Activated B cell treated with CpG ODN at 0.5 μM for 24 hours (primary cell): ENCODE measurements around the gene PDE3B. TPM values are rescaled to one million over a fixed set of nuclear protein-coding genes. Genes with fewer than 3 reads are reported as not detected.
"Not testable (repeated sequence)": the region's sequence is repeated elsewhere in the genome, so short reads cannot be mapped to it uniquely, and the experiment has no call there.

ENCODE experiments used
- ATAC-seq: fragments of 200-7000 bp; cut with Tn5 transposase; one replicate; pipeline ENCODE4 v1.10.0; 2021; ENCODE audit warnings: low read depth, mild to moderate bottlenecking, moderate library complexity
- CTCF ChIA-PET: fragments of 350-600 bp; sonication (Branson Sonifier 250); formaldehyde crosslinking; loops from one replicate; lab custom pipeline; 2021; ENCODE audit warnings: antibody characterized with exemption; lab: Charles Lee
- POLR2A ChIA-PET: fragments of 350-600 bp; sonication (Branson Sonifier 250); formaldehyde crosslinking; loops from one replicate; lab custom pipeline; 2021; ENCODE audit warnings: antibody characterized with exemption; lab: Charles Lee
- DNase-seq: peaks from one replicate; pipeline ENCODE4 v3.0.0; 2022
- H3K27ac Mint-ChIP-seq: one replicate; pipeline ENCODE4 v1.8.0; 2020; ENCODE audit warnings: mixed read lengths
- H3K27me3 Mint-ChIP-seq: one replicate; pipeline ENCODE4 v1.8.0; 2021; ENCODE audit warnings: mixed read lengths
- H3K36me3 Mint-ChIP-seq: one replicate; pipeline ENCODE4 v1.8.0; 2021; ENCODE audit warnings: low read depth, mixed read lengths
- H3K4me1 Mint-ChIP-seq: one replicate; pipeline ENCODE4 v1.8.0; 2021; ENCODE audit warnings: mixed read lengths
- H3K4me3 Mint-ChIP-seq: one replicate; pipeline ENCODE4 v1.8.0; 2020; ENCODE audit warnings: mild to moderate bottlenecking, mixed read lengths
- H3K9me3 Mint-ChIP-seq: one replicate; pipeline ENCODE4 v1.8.0; 2020; ENCODE audit warnings: mixed read lengths
- CTCF ChIP-seq: fragments of 200-600 bp; IDR thresholded peaks from one replicate; pipeline ENCODE4 v1.8.0; 2022; ENCODE audit warnings: antibody characterized with exemption, mild to moderate bottlenecking
- intact Hi-C: fragments of 100-400 bp; cut with micrococcal nuclease; formaldehyde crosslinking; loops from one replicate; pipeline ENCODE4 v1.15.1; 2024
- total RNA-seq: library from RNA; stranded (reverse); gene quantifications from 2 replicates; pipeline ENCODE4 v1.2.3, GENCODE V29; 2022

Gene PDE3B
- total RNA-seq, 1 donor from 2014 or later: 13.4 TPM

GRCh38 chr11:14622223-14622954, 21.2 kb upstream of the PDE3B start:
- Mint-ChIP-seq H3K4me3 (no peak overlapping the region), H3K27me3 (no peaks in the 10 kb centered on the region), H3K9me3 (no peaks in the 10 kb centered on the region), H3K36me3 (no peaks in the 10 kb centered on the region), H3K4me1 (peaks cover 27% of the 10 kb centered on the region), H3K27ac (no peak overlapping the region)
- ATAC-seq: no peak
- ChIA-PET POLR2A (no interaction called here), CTCF (interaction anchor here (1.0 to 1.9 kb wide), 2 partner anchors 284 to 285 kb away, joined by 3 to 9 read pairs; no protein-coding TSS in a partner anchor)
- no peak for TF ChIP-seq CTCF
- no peak for DNase-seq
- intact Hi-C loops: no loop called here

- no peak overlapping the region for H3K27ac Mint-ChIP-seq
- H3K36me3 Mint-ChIP-seq: no peaks in the 10 kb centered on the region
- ATAC-seq: no peak
Observed at GRCh38 chr11:14623036-14623435, 20.6 kb upstream of the PDE3B start.

GRCh38 chr11:14625586-14626205, 17.9 kb upstream of the PDE3B start:
- POLR2A ChIA-PET: interaction anchor here (0.7 to 1.2 kb wide), 3 partner anchors 11 to 266 kb away, joined by 3 to 5 read pairs (median 4); partner anchors contain the start of gene CYP2R1
- CTCF ChIA-PET: interaction anchor here (1.0 kb wide), 1 partner anchor 282 kb away, joined by 3 read pairs; no protein-coding TSS in a partner anchor
- TF ChIP-seq CTCF: no peak
- DNase-seq (no peak), ATAC-seq (peak; percentile 21)
- Mint-ChIP-seq H3K27me3 (no peaks in the 10 kb centered on the region), H3K9me3 (no peaks in the 10 kb centered on the region), H3K4me3 (peak overlapping the region; percentile 44), H3K27ac (peak overlapping the region; percentile 78), H3K36me3 (no peaks in the 10 kb centered on the region), H3K4me1 (peaks cover 27% of the 10 kb centered on the region)
- intact Hi-C loops: loop anchor here (2.0 to 5.0 kb wide), 2 partner anchors 17 to 48 kb away; partner anchors contain the start of gene PDE3B

More at GRCh38 chr11:14623036-14623435, 20.6 kb upstream of the PDE3B start:
- no peaks in the 10 kb centered on the region for H3K27me3 Mint-ChIP-seq
- no peaks in the 10 kb centered on the region for H3K9me3 Mint-ChIP-seq
- no peak for DNase-seq
- H3K4me3 Mint-ChIP-seq: no peak overlapping the region
- POLR2A ChIA-PET: no interaction called here
- TF ChIP-seq CTCF: no peak
- peaks cover 27% of the 10 kb centered on the region for H3K4me1 Mint-ChIP-seq
- CTCF ChIA-PET: interaction anchor here (1.9 kb wide), 1 partner anchor 285 kb away, joined by 9 read pairs; no protein-coding TSS in a partner anchor
- intact Hi-C loops: no loop called here

- TF ChIP-seq CTCF: no peak
- peaks cover 27% of the 10 kb centered on the region for H3K4me1 Mint-ChIP-seq
- ChIA-PET CTCF (interaction anchor here (1.0 kb wide), 1 partner anchor 281 kb away, joined by 3 read pairs; no protein-coding TSS in a partner anchor), POLR2A (interaction anchor here (0.7 to 1.2 kb wide), 3 partner anchors 12 to 265 kb away, joined by 3 to 5 read pairs (median 4); partner anchors contain the start of gene CYP2R1)
- intact Hi-C loops: loop anchor here (2.0 to 5.0 kb wide), 2 partner anchors 16 to 49 kb away; partner anchors contain the start of gene PDE3B
- no peaks in the 10 kb centered on the region for H3K27me3 Mint-ChIP-seq
- no peak for ATAC-seq
- no peak overlapping the region for H3K4me3 Mint-ChIP-seq
- no peaks in the 10 kb centered on the region for H3K9me3 Mint-ChIP-seq
- DNase-seq: no peak
- no peaks in the 10 kb centered on the region for H3K36me3 Mint-ChIP-seq
- peak overlapping the region; percentile 50 for H3K27ac Mint-ChIP-seq
Observed at GRCh38 chr11:14626650-14627049, 17.0 kb upstream of the PDE3B start.

GRCh38 chr11:14633506-14634224, 9.9 kb upstream of the PDE3B start:
- H3K27ac Mint-ChIP-seq, intact Hi-C loops, H3K27me3 Mint-ChIP-seq, H3K36me3 Mint-ChIP-seq, ATAC-seq, H3K4me3 Mint-ChIP-seq, DNase-seq, H3K9me3 Mint-ChIP-seq, CTCF ChIA-PET, POLR2A ChIA-PET: not testable (repeated sequence)
- peaks cover 27% of the 10 kb centered on the region for H3K4me1 Mint-ChIP-seq
